CD14-positive monocyte (primary cell): ENCODE data around the gene TRPC4AP. TPM values are rescaled to one million over a fixed set of nuclear protein-coding genes. Genes with fewer than 3 reads are reported as not detected.

Experiments
- DNase-seq, 3 donors: peaks; one replicate each; pipeline ENCODE4 v3.0.0-alpha.2; 2011 to 2022
- H2AFZ ChIP-seq: 2 replicates; pipeline ENCODE4 v1.6.0; 2012; ENCODE audit warnings: mild to moderate bottlenecking, low read depth, low read length, inconsistent platforms; ENCODE audit not compliant: insufficient read depth, poor library complexity, severe bottlenecking
- H3K27ac ChIP-seq, 2 donors: 1 replicate in 1 of 2; 2 replicates in 1 of 2; pipeline ENCODE4 v1.5.1; 2012 to 2013; ENCODE audit warnings: low read length in 2 of 2, control low read depth in 1 of 2, inconsistent platforms in 1 of 2, low read depth in 1 of 2, mild to moderate bottlenecking in 1 of 2
- H3K27me3 ChIP-seq, 2 donors: one replicate each; pipeline versions ENCODE4 v1.6.0 to v1.6.1; 2011 to 2013; ENCODE audit warnings: low read length in 2 of 2; ENCODE audit not compliant: control insufficient read depth in 2 of 2, insufficient read depth in 2 of 2
- H3K36me3 ChIP-seq, 2 donors: replicated peaks in 1 of 2; 1 replicate in 1 of 2; 2 replicates in 1 of 2; pipeline versions ENCODE4 v1.5.1 to v1.6.1; 2012 to 2013; ENCODE audit warnings: low read length in 2 of 2, control low read depth in 1 of 2, inconsistent platforms in 1 of 2, mild to moderate bottlenecking in 1 of 2; ENCODE audit not compliant: insufficient read depth in 2 of 2, control insufficient read depth in 1 of 2
- H3K4me1 ChIP-seq, 2 donors: 1 replicate in 1 of 2; 2 replicates in 1 of 2; pipeline versions ENCODE4 v1.5.1 to v1.6.1; 2012 to 2013; ENCODE audit warnings: low read length in 2 of 2, control low read depth in 1 of 2, inconsistent platforms in 1 of 2, mild to moderate bottlenecking in 1 of 2, moderate library complexity in 1 of 2; ENCODE audit not compliant: insufficient read depth in 2 of 2, control insufficient read depth in 1 of 2
- H3K4me2 ChIP-seq: replicated peaks from 2 replicates; pipeline ENCODE3; 2012; ENCODE audit warnings: low read length, moderate library complexity, mild to moderate bottlenecking; ENCODE audit not compliant: poor library complexity, severe bottlenecking; ENCODE audit errors: extremely low read depth
- H3K4me3 ChIP-seq, 3 experiments: fragments of 200-600 bp in 1 of 3; sonication (generic) in 1 of 3; replicated peaks in 1 of 3; 1 replicate in 2 of 3; 2 replicates in 1 of 3; pipeline ENCODE4 v1.5.1; 2011 to 2013; ENCODE audit warnings: low read length in 3 of 3, mild to moderate bottlenecking in 3 of 3, control low read depth in 2 of 3, low read depth in 2 of 3, inconsistent platforms in 1 of 3, moderate library complexity in 1 of 3
- H3K79me2 ChIP-seq: 2 replicates; pipeline ENCODE4 v1.6.0; 2012; ENCODE audit warnings: mild to moderate bottlenecking, control low read depth, inconsistent platforms, low read length, moderate library complexity; ENCODE audit not compliant: insufficient read depth
- H3K9ac ChIP-seq: 2 replicates; pipeline ENCODE4 v1.6.0; 2017; ENCODE audit warnings: low read length, mild to moderate bottlenecking; ENCODE audit not compliant: insufficient read depth, poor library complexity, severe bottlenecking
- H3K9me3 ChIP-seq, 2 donors: replicated peaks in 1 of 2; 1 replicate in 1 of 2; 2 replicates in 1 of 2; pipeline versions ENCODE4 v1.5.1 to v1.6.1; 2012 to 2013; ENCODE audit warnings: low read length in 2 of 2, control low read depth in 1 of 2; ENCODE audit not compliant: control insufficient read depth in 1 of 2, insufficient read depth in 1 of 2
- H4K20me1 ChIP-seq: 2 replicates; pipeline ENCODE4 v1.6.0; 2012; ENCODE audit warnings: mild to moderate bottlenecking, low read length, control low read depth, moderate library complexity; ENCODE audit not compliant: insufficient read depth
- H3K27ac Mint-ChIP-seq, 7 donors: one replicate each; pipeline ENCODE4 v1.8.0; 2020; ENCODE audit warnings: mild to moderate bottlenecking in 7 of 7, mixed read lengths in 7 of 7, moderate library complexity in 6 of 7, inconsistent platforms in 2 of 7
- H3K27me3 Mint-ChIP-seq, 3 donors: one replicate each; pipeline ENCODE4 v1.8.0; 2021 to 2022; ENCODE audit warnings: low read depth in 3 of 3, mild to moderate bottlenecking in 3 of 3, mixed read lengths in 3 of 3, moderate library complexity in 3 of 3, inconsistent platforms in 1 of 3
- H3K36me3 Mint-ChIP-seq, 2 donors: one replicate each; pipeline ENCODE4 v1.8.0; 2020; ENCODE audit warnings: mixed read lengths in 2 of 2, inconsistent platforms in 1 of 2, mild to moderate bottlenecking in 1 of 2
- H3K4me1 Mint-ChIP-seq: one replicate; pipeline ENCODE4 v1.8.0; 2020; ENCODE audit warnings: mild to moderate bottlenecking, mixed read lengths
- H3K4me3 Mint-ChIP-seq, 2 donors: one replicate each; pipeline ENCODE4 v1.8.0; 2020; ENCODE audit warnings: mild to moderate bottlenecking in 2 of 2, mixed read lengths in 2 of 2, moderate library complexity in 1 of 2
- H3K9me3 Mint-ChIP-seq, 7 donors: one replicate each; pipeline ENCODE4 v1.8.0; 2020 to 2022; ENCODE audit warnings: mixed read lengths in 7 of 7, mild to moderate bottlenecking in 6 of 7, moderate library complexity in 6 of 7, inconsistent platforms in 2 of 7
- WGBS: methylation state at CpG from one replicate; pipeline ENCODE4 v1.1.5; 2013; ENCODE audit warnings: missing lambda C conversion rate; ENCODE audit not compliant: insufficient coverage; 5-methylcytosine and 5-hydroxymethylcytosine counted together
- intact Hi-C, 2 donors: fragments of 100-400 bp; cut with micrococcal nuclease; formaldehyde crosslinking; loops; one replicate each; pipeline versions ENCODE4 v1.15.0 to v1.15.1; 2023
- polyA plus RNA-seq, 3 donors: library from polyadenylated mRNA; depleted of rRNA in 1 of 3; unstranded in 2 of 3; stranded (reverse) in 1 of 3; fragments of 300-500 nt in 2 of 3; fragments of >200 nt in 1 of 3; fragmentation: Illumina TruSeq in 2 of 3; gene quantifications; 1 replicate in 2 of 3; 2 replicates in 1 of 3; pipeline ENCODE4 v1.2.3, GENCODE V29; 2012 to 2021
- TF ChIP-seq, protein P1 (sequence below): fragments of 200-600 bp; IDR thresholded peaks from one replicate; pipeline ENCODE4 v1.8.0; 2022; ENCODE audit warnings: antibody characterized with exemption, mild to moderate bottlenecking

Gene TRPC4AP
- polyA plus RNA-seq, 3 donors, result 80.8 to 98.4 (median 88.6) TPM

DNA sequence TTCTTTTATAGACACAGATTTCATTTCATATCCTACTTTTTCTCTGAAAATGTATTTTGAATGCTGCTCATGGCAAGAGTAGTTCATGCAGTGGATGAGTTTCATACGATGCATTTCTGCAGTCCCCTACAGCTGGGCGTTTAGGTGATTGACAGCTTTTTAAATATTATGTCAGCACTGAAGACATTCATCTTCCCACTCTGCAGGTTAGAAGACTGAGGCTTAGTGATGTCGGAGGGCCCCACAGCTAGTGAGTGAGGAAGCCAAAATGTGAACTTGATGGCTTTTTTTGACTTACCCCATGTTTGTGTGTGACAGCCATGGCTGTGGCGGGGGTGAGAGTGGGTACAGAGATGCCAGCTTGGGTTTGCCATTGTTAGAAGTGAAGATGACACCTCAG is 103.5 kb downstream of the TRPC4AP start:
- H3K4me1 Mint-ChIP-seq, result no peaks in the 10 kb centered on the region
- TF ChIP-seq, protein P1, sequence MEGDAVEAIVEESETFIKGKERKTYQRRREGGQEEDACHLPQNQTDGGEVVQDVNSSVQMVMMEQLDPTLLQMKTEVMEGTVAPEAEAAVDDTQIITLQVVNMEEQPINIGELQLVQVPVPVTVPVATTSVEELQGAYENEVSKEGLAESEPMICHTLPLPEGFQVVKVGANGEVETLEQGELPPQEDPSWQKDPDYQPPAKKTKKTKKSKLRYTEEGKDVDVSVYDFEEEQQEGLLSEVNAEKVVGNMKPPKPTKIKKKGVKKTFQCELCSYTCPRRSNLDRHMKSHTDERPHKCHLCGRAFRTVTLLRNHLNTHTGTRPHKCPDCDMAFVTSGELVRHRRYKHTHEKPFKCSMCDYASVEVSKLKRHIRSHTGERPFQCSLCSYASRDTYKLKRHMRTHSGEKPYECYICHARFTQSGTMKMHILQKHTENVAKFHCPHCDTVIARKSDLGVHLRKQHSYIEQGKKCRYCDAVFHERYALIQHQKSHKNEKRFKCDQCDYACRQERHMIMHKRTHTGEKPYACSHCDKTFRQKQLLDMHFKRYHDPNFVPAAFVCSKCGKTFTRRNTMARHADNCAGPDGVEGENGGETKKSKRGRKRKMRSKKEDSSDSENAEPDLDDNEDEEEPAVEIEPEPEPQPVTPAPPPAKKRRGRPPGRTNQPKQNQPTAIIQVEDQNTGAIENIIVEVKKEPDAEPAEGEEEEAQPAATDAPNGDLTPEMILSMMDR, result no peak
- Histone ChIP-seq H2AFZ (no peak overlapping the region), H3K4me2 (no peak overlapping the region), H3K27me3 (no peaks in the 10 kb centered on the region), H3K4me3 (no peak overlapping the region), H3K27ac (no peak overlapping the region), H3K36me3 (peaks cover 6 to 9% of the 10 kb centered on the region in 2 donors), H3K4me1 (no peaks in the 10 kb centered on the region), H3K9ac (no peak overlapping the region), H3K79me2 (no peaks in the 10 kb centered on the region), H4K20me1 (no peaks in the 10 kb centered on the region), H3K9me3 (no peaks in the 10 kb centered on the region)
- intact Hi-C loops, result no loop called here
- H3K4me3 Mint-ChIP-seq, result no peak overlapping the region
- H3K9me3 Mint-ChIP-seq, result no peaks in the 10 kb centered on the region
- DNase-seq, result no peak
- peak overlapping the region in 1 of 7 donors; percentile 71 for H3K27ac Mint-ChIP-seq
- H3K36me3 Mint-ChIP-seq, result peaks cover 13% of the 10 kb centered on the region in 2 donors
- 100% methylated on average over 2 of the region's 4 CpGs for WGBS
- H3K27me3 Mint-ChIP-seq, result peaks cover 3 to 18% (median 16%) of the 10 kb centered on the region in 3 donors

DNA sequence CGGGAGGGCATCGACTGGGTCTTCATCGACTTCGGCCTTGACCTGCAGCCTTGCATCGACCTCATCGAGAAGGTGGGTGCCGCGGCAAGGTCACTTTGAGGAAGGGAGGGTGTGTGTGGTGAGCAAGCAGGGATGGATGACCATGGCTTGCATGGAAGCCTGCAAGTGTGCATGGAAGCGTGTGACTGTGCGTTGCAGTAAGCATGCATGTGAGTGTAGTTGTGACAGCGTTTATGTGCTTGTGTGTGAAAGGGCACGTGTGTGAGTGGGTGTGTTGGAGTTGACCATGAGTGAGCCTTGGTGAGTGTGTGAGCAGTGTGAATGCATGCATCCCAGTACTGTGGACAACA is 104.4 kb downstream of the TRPC4AP start:
- DNase-seq, result no peak
- Mint-ChIP-seq H3K36me3 (peaks cover 4 to 6% of the 10 kb centered on the region in 2 donors), H3K4me1 (no peaks in the 10 kb centered on the region), H3K4me3 (no peak overlapping the region), H3K9me3 (no peaks in the 10 kb centered on the region), H3K27me3 (peaks cover 10 to 27% (median 24%) of the 10 kb centered on the region in 3 donors), H3K27ac (no peak overlapping the region)
- Histone ChIP-seq H3K9ac (no peak overlapping the region), H3K4me3 (no peak overlapping the region), H3K79me2 (no peaks in the 10 kb centered on the region), H3K4me2 (no peak overlapping the region), H4K20me1 (no peaks in the 10 kb centered on the region), H3K27ac (no peak overlapping the region), H2AFZ (no peak overlapping the region), H3K27me3 (no peaks in the 10 kb centered on the region), H3K36me3 (peaks cover 0 to under 1% of the 10 kb centered on the region in 2 donors), H3K9me3 (no peaks in the 10 kb centered on the region), H3K4me1 (no peaks in the 10 kb centered on the region)
- 94% methylated on average over 12 of the region's 12 CpGs for WGBS
- TF ChIP-seq, protein P1, result no peak
- intact Hi-C loops, result no loop called here
